PC-9 (cell line): ENCODE measurements around the gene GALNT11. TPM values are rescaled to one million over a fixed set of nuclear protein-coding genes. Genes with fewer than 3 reads are reported as not detected.
A peak's percentile ranks its signal among the peaks of the same experiment; 100 is the strongest.

Source experiments
- BruUV-seq: library from RNA; stranded (reverse); fragments of 400-500 nt; replicated peaks from 2 replicates; lab custom pipeline; 2021; lab: Mats Ljungman, UMichigan
- CTCF ChIA-PET: fragments of 300-600 bp; sonication (Branson Sonifier 250); formaldehyde crosslinking; loops from one replicate; lab custom pipeline; 2022; ENCODE audit warnings: antibody characterized with exemption; lab: Charles Lee
- POLR2A ChIA-PET: fragments of 300-600 bp; sonication (Branson Sonifier 250); formaldehyde crosslinking; loops from one replicate; lab custom pipeline; 2022; ENCODE audit warnings: antibody characterized with exemption; ENCODE audit not compliant: unreplicated experiment; lab: Charles Lee
- DNase-seq, 2 experiments: peaks; one replicate each; pipeline versions ENCODE4 v3.0.0 to v3.0.0-alpha.2; 2015 to 2022; ENCODE audit warnings: mixed read lengths in 1 of 2
- H2AFZ ChIP-seq: fragments of 200-600 bp; sonication (generic); 2 replicates; pipeline ENCODE4 v1.8.1; 2017; ENCODE audit warnings: antibody characterized with exemption
- H3F3A ChIP-seq: fragments of 200-600 bp; sonication (generic); 2 replicates; pipeline ENCODE4 v1.8.1; 2017; ENCODE audit warnings: antibody characterized with exemption, mild to moderate bottlenecking, low read depth; ENCODE audit not compliant: insufficient read depth
- H3K27ac ChIP-seq: fragments of 200-600 bp; sonication (generic); 2 replicates; pipeline ENCODE4 v1.6.1; 2016; ENCODE audit warnings: mixed run types
- H3K27me3 ChIP-seq: fragments of 200-600 bp; sonication (generic); 2 replicates; pipeline ENCODE4 v1.6.1; 2016; ENCODE audit warnings: low read depth, mixed run types; ENCODE audit not compliant: insufficient read depth
- H3K36me3 ChIP-seq: fragments of 200-600 bp; sonication (generic); 2 replicates; pipeline ENCODE4 v1.6.1; 2016; ENCODE audit warnings: low read depth, mixed run types
- H3K4me1 ChIP-seq: fragments of 200-600 bp; sonication (generic); replicated peaks from 2 replicates; pipeline ENCODE4 v1.6.1; 2016; ENCODE audit warnings: mixed run types; ENCODE audit not compliant: insufficient read depth
- H3K4me2 ChIP-seq: fragments of 200-600 bp; sonication (generic); 2 replicates; pipeline ENCODE4 v1.6.1; 2017; ENCODE audit warnings: mixed run types
- H3K4me3 ChIP-seq: fragments of 200-600 bp; sonication (generic); 2 replicates; pipeline ENCODE4 v1.6.1; 2016; ENCODE audit warnings: mixed run types
- H3K79me2 ChIP-seq: fragments of 200-600 bp; sonication (generic); 2 replicates; pipeline ENCODE4 v1.6.1; 2017; ENCODE audit warnings: low read depth, mixed run types
- H3K9me2 ChIP-seq: fragments of 200-600 bp; sonication (generic); 2 replicates; pipeline ENCODE4 v1.8.1; 2017; ENCODE audit warnings: mild to moderate bottlenecking; ENCODE audit not compliant: insufficient read depth
- H3K9me3 ChIP-seq: fragments of 200-600 bp; sonication (generic); 2 replicates; pipeline ENCODE4 v1.8.1; 2016; ENCODE audit warnings: low read depth; ENCODE audit not compliant: insufficient read depth
- H4K20me1 ChIP-seq: fragments of 200-600 bp; sonication (generic); 2 replicates; pipeline ENCODE4 v1.8.1; 2017; ENCODE audit not compliant: insufficient read depth
- EZH2 ChIP-seq: fragments of 200-600 bp; sonication (generic); IDR thresholded peaks from 2 replicates; pipeline ENCODE4 v1.8.0; 2017; ENCODE audit warnings: antibody characterized with exemption, low read depth
- intact Hi-C: fragments of 100-400 bp; cut with micrococcal nuclease; formaldehyde crosslinking; loops from one replicate; pipeline ENCODE4 v1.10.0; 2022; ENCODE audit not compliant: unreplicated experiment
- total RNA-seq: library from RNA; stranded (reverse); gene quantifications from 2 replicates; pipeline ENCODE4 v1.2.3, GENCODE V29; 2021
- TF ChIP-seq, protein P1 (sequence below): fragments of 200-600 bp; sonication (generic); conservative IDR thresholded peaks from 2 replicates; pipeline ENCODE4 v1.6.1; 2017; ENCODE audit warnings: mixed run types, antibody characterized with exemption, mild to moderate bottlenecking, moderate library complexity

Gene GALNT11
- total RNA-seq, 1 experiment from 2014 or later, result 28.8 TPM

DNA sequence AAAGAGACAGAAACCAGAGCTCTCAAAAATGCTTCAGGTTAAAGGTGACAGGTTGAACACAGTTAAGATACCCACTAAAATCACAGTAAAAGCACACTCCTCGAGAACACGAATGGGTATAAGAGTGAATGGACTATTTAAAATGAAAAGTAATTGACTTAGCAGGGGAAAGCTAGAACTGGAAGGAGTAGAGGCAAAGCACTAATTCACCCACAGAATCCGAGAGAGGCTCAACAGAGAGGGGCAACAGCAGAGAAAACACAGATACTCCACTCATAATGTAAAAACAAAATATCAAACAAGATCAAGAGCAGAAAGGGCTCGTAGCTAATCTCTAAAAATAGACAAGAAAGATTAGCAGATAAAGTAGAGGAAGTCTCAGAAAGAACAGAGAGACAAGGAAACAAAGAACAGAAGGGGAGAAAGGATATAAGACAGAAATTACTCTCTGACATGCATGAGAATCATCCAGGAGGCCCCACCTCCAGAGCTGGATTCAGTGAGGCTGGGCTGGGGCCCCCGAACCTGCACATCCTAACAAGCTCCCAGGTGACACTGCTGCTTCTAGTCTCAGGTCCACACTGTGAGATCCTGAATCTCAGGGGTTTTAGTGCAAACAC is 117.6 kb downstream of the GALNT11 start:
- peaks cover 14% of the 10 kb centered on the region for H3K36me3 ChIP-seq
- ChIA-PET CTCF (interaction anchor here (0.6 kb wide), 1 partner anchor 357 kb away, joined by 4 read pairs; no protein-coding TSS in a partner anchor), POLR2A (no interaction called here)
- H3K79me2 ChIP-seq, result no peaks in the 10 kb centered on the region
- no peak overlapping the region for H2AFZ ChIP-seq
- no peak overlapping the region for H3K4me3 ChIP-seq
- BruUV-seq, result no TSS peak
- no peaks in the 10 kb centered on the region for H3K9me3 ChIP-seq
- no peaks in the 10 kb centered on the region for H3K27me3 ChIP-seq
- H4K20me1 ChIP-seq, result peaks cover 15% of the 10 kb centered on the region
- H3F3A ChIP-seq, result 0 out of 2 replicates have a peak, but pooled peaks cover 4% of the 10 kb centered on the region
- H3K9me2 ChIP-seq, result no peaks in the 10 kb centered on the region
- H3K4me1 ChIP-seq, result no peaks in the 10 kb centered on the region
- no peak overlapping the region for H3K4me2 ChIP-seq
- H3K27ac ChIP-seq, result no peak overlapping the region
- intact Hi-C loops, result loop anchor here (10.0 kb wide), 4 partner anchors 358 to 828 kb away; no protein-coding TSS in a partner anchor
- DNase-seq, result no peak
- no peak for TF ChIP-seq EZH2
- TF ChIP-seq, protein P1, sequence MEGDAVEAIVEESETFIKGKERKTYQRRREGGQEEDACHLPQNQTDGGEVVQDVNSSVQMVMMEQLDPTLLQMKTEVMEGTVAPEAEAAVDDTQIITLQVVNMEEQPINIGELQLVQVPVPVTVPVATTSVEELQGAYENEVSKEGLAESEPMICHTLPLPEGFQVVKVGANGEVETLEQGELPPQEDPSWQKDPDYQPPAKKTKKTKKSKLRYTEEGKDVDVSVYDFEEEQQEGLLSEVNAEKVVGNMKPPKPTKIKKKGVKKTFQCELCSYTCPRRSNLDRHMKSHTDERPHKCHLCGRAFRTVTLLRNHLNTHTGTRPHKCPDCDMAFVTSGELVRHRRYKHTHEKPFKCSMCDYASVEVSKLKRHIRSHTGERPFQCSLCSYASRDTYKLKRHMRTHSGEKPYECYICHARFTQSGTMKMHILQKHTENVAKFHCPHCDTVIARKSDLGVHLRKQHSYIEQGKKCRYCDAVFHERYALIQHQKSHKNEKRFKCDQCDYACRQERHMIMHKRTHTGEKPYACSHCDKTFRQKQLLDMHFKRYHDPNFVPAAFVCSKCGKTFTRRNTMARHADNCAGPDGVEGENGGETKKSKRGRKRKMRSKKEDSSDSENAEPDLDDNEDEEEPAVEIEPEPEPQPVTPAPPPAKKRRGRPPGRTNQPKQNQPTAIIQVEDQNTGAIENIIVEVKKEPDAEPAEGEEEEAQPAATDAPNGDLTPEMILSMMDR, result no peak

DNA sequence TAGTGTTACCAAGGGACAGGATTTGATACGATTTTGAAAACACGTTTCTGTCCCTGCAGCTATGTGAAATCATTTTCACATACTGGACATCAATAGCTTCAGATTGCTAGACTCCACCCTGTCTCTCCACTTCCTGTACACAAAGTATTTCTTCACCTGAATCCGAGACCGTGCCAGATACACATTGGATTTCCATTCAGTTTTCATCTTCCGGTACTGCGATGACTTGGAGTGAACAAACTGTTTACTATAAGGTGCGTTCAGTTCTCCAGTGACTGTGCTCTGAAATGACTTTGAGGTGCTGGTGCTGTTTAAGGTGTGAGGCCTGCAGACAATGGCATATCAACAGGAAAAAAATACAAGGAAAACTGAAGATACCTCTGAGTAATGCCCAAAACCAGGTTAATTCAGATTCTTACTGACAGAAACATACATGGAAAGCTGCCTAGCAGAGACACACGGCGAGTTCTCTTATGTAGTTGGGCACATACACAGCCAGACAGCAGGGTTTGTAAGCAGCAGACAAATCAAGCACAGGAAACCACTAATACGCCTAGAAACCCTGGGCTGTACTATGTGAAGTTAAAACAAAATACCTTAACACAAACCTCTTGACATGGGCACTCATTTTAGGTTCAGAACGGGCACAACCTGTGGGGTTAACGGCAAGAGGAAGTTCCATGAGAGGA is 119.2 kb downstream of the GALNT11 start:
- no peak for DNase-seq
- H3K36me3 ChIP-seq, result peaks cover 6% of the 10 kb centered on the region
- ChIA-PET CTCF (no interaction called here), POLR2A (no interaction called here)
- H3K4me1 ChIP-seq, result no peaks in the 10 kb centered on the region
- BruUV-seq, result no TSS peak
- intact Hi-C loops, result loop anchor here (10.0 kb wide), 4 partner anchors 360 to 830 kb away; no protein-coding TSS in a partner anchor
- H3K9me3 ChIP-seq, result no peaks in the 10 kb centered on the region
- H3K27me3 ChIP-seq, result no peaks in the 10 kb centered on the region
- H3K79me2 ChIP-seq, result no peaks in the 10 kb centered on the region
- 0 out of 2 replicates have a peak, but pooled peaks cover 4% of the 10 kb centered on the region for H3F3A ChIP-seq
- H4K20me1 ChIP-seq, result peaks cover 18% of the 10 kb centered on the region
- H2AFZ ChIP-seq, result no peak overlapping the region
- H3K27ac ChIP-seq, result no peak overlapping the region
- H3K4me2 ChIP-seq, result no peak overlapping the region
- H3K4me3 ChIP-seq, result no peak overlapping the region
- TF ChIP-seq EZH2, result no peak
- TF ChIP-seq, protein P1, result no peak
- no peaks in the 10 kb centered on the region for H3K9me2 ChIP-seq

DNA sequence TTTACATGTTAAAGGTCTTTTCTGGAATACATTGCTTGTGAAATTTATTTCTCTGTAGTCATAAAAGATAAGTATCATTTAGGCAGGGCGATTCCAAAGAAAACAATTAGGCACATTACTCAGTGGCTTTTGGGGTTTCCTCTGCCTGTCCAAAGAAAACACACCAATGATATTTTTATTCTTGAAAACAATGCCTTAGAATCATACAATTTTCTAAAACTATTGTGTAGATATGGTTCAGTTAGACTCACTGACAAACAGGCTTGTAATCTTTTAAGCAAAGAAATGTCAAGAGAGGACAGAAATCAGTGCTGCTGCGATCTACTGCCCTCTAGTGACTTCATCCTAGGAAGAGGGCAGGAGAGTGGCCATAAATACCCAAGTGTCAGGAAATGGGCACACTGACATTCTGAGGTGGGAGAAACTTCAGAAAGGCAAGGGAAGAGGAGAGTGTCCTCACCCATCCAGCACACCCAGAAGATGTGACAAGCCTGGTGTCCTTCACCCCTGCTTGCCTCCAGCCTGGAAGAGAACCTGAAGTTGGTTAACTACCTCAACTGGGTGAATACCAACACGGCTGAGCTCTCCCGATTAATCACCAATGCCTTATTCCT is 120.5 kb downstream of the GALNT11 start:
- no peak overlapping the region for H3K4me3 ChIP-seq
- intact Hi-C loops, result loop anchor here (1.0 to 10.0 kb wide), 5 partner anchors 361 to 831 kb away; no protein-coding TSS in a partner anchor
- no peaks in the 10 kb centered on the region for H3K4me1 ChIP-seq
- no peaks in the 10 kb centered on the region for H3K79me2 ChIP-seq
- CTCF ChIA-PET, result interaction anchor here (0.6 kb wide), 1 partner anchor 197 kb away, joined by 7 read pairs; no protein-coding TSS in a partner anchor
- peaks cover 10% of the 10 kb centered on the region; the same call in 1 of the 2 replicates for H3K36me3 ChIP-seq
- DNase-seq, result peak; percentile 41 to 50
- H3K9me2 ChIP-seq, result no peaks in the 10 kb centered on the region
- POLR2A ChIA-PET, result interaction anchor here (0.6 to 0.7 kb wide), 2 partner anchors 256 to 457 kb away, joined by 3 to 4 read pairs; no protein-coding TSS in a partner anchor
- H3K27ac ChIP-seq, result no peak overlapping the region
- no peaks in the 10 kb centered on the region for H3K27me3 ChIP-seq
- H3K4me2 ChIP-seq, result no peak overlapping the region
- H3K9me3 ChIP-seq, result no peaks in the 10 kb centered on the region
- H2AFZ ChIP-seq, result no peak overlapping the region
- no TSS peak for BruUV-seq
- H4K20me1 ChIP-seq, result peaks cover 14% of the 10 kb centered on the region
- H3F3A ChIP-seq, result 0 out of 2 replicates have a peak, but pooled peaks cover 4% of the 10 kb centered on the region
- TF ChIP-seq, protein P1, result peak; percentile 77
- TF ChIP-seq EZH2, result no peak
